ENCODE measurements around the gene CRYBA1. TPM values are rescaled to one million over a fixed set of nuclear protein-coding genes. Genes with fewer than 3 reads are reported as not detected.

Gene CRYBA1
- total RNA-seq, 2 experiments from 2014 or later: not detected

GRCh38 chr17:29240477-29240876 is 6.2 kb upstream of the CRYBA1 start:
- Mint-ChIP-seq H3K27me3 (no peaks in the 10 kb centered on the region), H3K9me3 (no peaks in the 10 kb centered on the region), H3K4me1 (ENCODE audit: low read depth) (peaks cover 15% of the 10 kb centered on the region), H3K27ac (no peak overlapping the region), H3K36me3 (no peaks in the 10 kb centered on the region), H3K4me3 (no peak overlapping the region)
- CTCF ChIA-PET: interaction anchor here (0.7 to 2.3 kb wide), 10 partner anchors 11 to 230 kb away, joined by 3 to 11 read pairs (median 5); no protein-coding TSS in a partner anchor
- intact Hi-C loops (cut with micrococcal nuclease): no loop called here
- POLR2A ChIA-PET: interaction anchor here (0.7 to 0.9 kb wide), 3 partner anchors 17 to 50 kb away, joined by 3 read pairs; no protein-coding TSS in a partner anchor
- no peak for DNase-seq

DNA sequence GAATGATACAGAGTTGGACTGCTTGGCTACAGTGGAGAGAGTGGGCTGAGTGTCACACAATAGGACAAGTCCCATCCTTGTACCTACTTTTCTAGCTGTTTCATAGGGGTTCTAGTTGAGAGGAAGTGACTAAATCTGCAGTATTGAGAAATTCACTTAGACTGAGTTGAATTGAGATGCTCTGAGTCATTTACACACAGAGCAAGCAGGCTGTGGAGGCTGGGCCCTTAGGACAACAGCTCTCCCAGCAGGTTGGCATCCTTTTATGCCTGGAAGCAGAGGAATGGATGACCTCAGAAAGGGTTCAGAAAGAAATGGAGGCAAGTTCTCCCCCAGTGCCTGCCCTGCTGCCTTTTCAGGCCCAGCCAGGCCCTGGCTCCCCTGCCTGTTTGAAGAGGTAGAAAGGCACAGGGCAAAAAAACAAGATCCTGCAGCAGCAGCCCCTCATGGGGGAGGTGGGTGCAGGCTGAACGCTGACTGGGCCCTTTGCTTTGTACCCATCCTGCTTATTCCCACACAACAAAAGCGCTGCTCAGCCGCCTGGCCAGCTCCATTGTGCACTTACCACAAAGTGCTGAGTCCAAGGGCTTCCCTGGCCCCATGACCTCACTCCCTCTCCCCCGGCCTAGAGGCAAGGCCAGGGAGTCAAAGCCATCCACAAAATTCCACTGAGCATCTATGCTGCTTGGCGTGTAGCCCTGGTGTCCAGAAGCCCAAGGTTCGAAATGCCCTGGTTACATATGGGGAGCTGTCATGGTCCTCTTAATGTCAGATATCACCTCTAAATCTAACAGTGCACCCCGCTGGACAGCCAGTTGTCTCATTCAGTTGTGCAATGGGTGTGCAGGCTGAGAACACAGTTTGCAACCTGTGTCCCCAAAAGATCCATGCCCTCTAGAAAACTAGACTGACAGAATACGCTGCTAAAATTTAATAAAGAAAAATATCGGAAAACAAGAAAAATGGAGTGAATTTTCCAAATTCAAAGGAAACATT is 5.4 kb upstream of the CRYBA1 start:
- ChIA-PET CTCF (interaction anchor here (0.7 to 2.3 kb wide), 11 partner anchors 10 to 231 kb away, joined by 3 to 11 read pairs (median 5); no protein-coding TSS in a partner anchor), POLR2A (interaction anchor here (0.7 to 0.9 kb wide), 4 partner anchors 16 to 50 kb away, joined by 3 read pairs; no protein-coding TSS in a partner anchor)
- no peaks in the 10 kb centered on the region for H3K36me3 Mint-ChIP-seq
- DNase-seq: peak; percentile 58
- intact Hi-C loops (cut with micrococcal nuclease): no loop called here
- H3K27me3 Mint-ChIP-seq: no peaks in the 10 kb centered on the region
- peak overlapping the region; percentile 23 for H3K27ac Mint-ChIP-seq
- no peak overlapping the region for H3K4me3 Mint-ChIP-seq
- H3K9me3 Mint-ChIP-seq: no peaks in the 10 kb centered on the region
- peaks cover 15% of the 10 kb centered on the region for H3K4me1 Mint-ChIP-seq (ENCODE audit: low read depth)

DNA sequence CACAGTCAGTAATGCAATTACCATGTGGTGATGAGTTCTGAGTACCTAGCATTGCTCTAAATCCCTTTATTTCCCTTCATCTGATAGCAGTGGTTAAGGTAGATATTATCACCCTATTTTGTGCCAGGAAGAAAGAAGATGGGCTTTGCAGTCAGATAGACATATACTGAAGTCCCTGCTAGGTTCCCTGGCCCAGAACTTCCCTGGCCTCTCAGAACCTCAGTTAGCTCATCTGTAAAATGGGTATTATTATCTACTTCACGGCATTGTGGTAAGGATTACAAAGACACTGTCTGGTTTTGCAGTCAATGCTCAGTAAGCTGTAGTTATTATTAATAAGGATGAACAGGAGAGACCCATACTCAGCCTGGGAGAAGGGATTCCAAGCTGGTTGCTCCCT is 4.6 kb upstream of the CRYBA1 start:
- no peaks in the 10 kb centered on the region for H3K9me3 Mint-ChIP-seq
- intact Hi-C loops (cut with micrococcal nuclease): no loop called here
- POLR2A ChIA-PET: interaction anchor here (0.8 kb wide), 1 partner anchor 15 kb away, joined by 3 read pairs; no protein-coding TSS in a partner anchor
- H3K36me3 Mint-ChIP-seq: no peaks in the 10 kb centered on the region
- no peak overlapping the region for H3K27ac Mint-ChIP-seq
- no peak for DNase-seq
- no peak overlapping the region for H3K4me3 Mint-ChIP-seq
- no peaks in the 10 kb centered on the region for H3K27me3 Mint-ChIP-seq
- peaks cover 15% of the 10 kb centered on the region for H3K4me1 Mint-ChIP-seq (ENCODE audit: low read depth)
- CTCF ChIA-PET: interaction anchor here (0.7 to 2.3 kb wide), 5 partner anchors 9 to 125 kb away, joined by 3 to 8 read pairs (median 4); no protein-coding TSS in a partner anchor

- CTCF ChIA-PET: interaction anchor here (0.7 to 2.1 kb wide), 5 partner anchors 13 to 126 kb away, joined by 3 to 7 read pairs (median 4); no protein-coding TSS in a partner anchor
- POLR2A ChIA-PET: no interaction called here
Observed at GRCh38 chr17:29242790-29243189, 3.9 kb upstream of the CRYBA1 start.

DNA sequence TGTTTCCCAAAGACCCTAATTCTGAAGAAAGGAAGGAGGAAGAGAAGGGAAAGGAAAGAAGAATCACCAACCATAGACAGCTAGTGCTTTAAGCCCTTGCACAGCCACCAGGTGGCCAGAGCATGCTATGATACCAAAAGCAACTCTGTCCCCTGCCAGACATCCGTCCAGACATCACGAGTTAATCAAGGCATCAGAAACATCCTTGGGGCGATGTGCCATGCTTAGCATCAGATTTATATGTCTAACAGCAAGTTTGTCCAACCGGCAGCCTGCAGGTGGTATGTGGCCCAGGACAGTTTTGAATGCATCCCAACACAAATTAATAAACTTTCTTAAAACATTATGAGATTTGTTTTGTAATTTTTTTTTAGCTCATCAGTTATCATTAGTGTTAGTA is 2.9 kb upstream of the CRYBA1 start:
- no peaks in the 10 kb centered on the region for H3K27me3 Mint-ChIP-seq
- intact Hi-C loops (cut with micrococcal nuclease): no loop called here
- H3K27ac Mint-ChIP-seq: no peak overlapping the region
- ChIA-PET POLR2A (interaction anchor here (0.6 kb wide), 1 partner anchor 95 kb away, joined by 3 read pairs; no protein-coding TSS in a partner anchor), CTCF (interaction anchor here (0.7 kb wide), 1 partner anchor 100 kb away, joined by 3 read pairs; no protein-coding TSS in a partner anchor)
- no peak for DNase-seq
- H3K4me1 Mint-ChIP-seq (ENCODE audit: low read depth): peaks cover 15% of the 10 kb centered on the region
- no peaks in the 10 kb centered on the region for H3K36me3 Mint-ChIP-seq
- H3K4me3 Mint-ChIP-seq: no peak overlapping the region
- H3K9me3 Mint-ChIP-seq: no peaks in the 10 kb centered on the region

More at GRCh38 chr17:29242790-29243189, 3.9 kb upstream of the CRYBA1 start:
- no peak for DNase-seq
- Mint-ChIP-seq H3K9me3 (no peaks in the 10 kb centered on the region), H3K36me3 (no peaks in the 10 kb centered on the region), H3K27ac (no peak overlapping the region), H3K4me1 (ENCODE audit: low read depth) (peaks cover 15% of the 10 kb centered on the region), H3K27me3 (no peaks in the 10 kb centered on the region), H3K4me3 (no peak overlapping the region)
- intact Hi-C loops (cut with micrococcal nuclease): no loop called here

DNA sequence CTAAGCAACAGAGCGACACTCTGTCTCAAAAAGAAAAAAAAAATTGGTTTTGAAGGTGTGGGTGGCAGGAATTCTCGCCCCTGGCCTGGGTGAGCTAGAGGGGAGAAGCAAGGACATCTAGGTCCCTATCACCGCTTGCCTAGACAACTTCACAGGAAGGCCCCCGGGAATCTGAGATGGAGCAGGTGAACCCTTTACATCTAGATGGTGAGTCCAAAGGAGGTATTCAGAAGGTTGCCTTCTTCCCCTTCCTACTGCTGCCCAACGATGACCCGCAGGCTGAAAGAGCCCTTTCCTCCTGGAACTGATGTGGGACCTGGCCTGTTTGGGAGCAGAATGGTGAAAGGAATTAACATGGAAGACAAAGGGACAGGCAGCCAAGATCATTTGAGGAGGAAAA is 1.3 kb upstream of the CRYBA1 start:
- Mint-ChIP-seq H3K27me3 (no peaks in the 10 kb centered on the region), H3K4me1 (ENCODE audit: low read depth) (peaks cover 12% of the 10 kb centered on the region), H3K4me3 (no peak overlapping the region), H3K9me3 (no peaks in the 10 kb centered on the region), H3K36me3 (no peaks in the 10 kb centered on the region), H3K27ac (no peak overlapping the region)
- DNase-seq: no peak
- ChIA-PET POLR2A (no interaction called here), CTCF (no interaction called here)
- intact Hi-C loops (cut with micrococcal nuclease): no loop called here

GRCh38 chr17:29247219-29247618 is 560 bp downstream of the CRYBA1 start:
- CTCF ChIA-PET: no interaction called here
- Mint-ChIP-seq H3K36me3 (no peaks in the 10 kb centered on the region), H3K27ac (no peak overlapping the region)

GRCh38 chr17:29248845-29249244 is 2.2 kb downstream of the CRYBA1 start:
- peaks cover 2% of the 10 kb centered on the region for H3K36me3 Mint-ChIP-seq
- H3K9me3 Mint-ChIP-seq: no peaks in the 10 kb centered on the region
- ChIA-PET CTCF (interaction anchor here (1.3 to 2.4 kb wide), 2 partner anchors 29 to 69 kb away, joined by 3 to 10 read pairs; partner anchors contain the start of gene MYO18A), POLR2A (no interaction called here)
- no peaks in the 10 kb centered on the region for H3K27me3 Mint-ChIP-seq
- no peak overlapping the region for H3K4me3 Mint-ChIP-seq
- no peaks in the 10 kb centered on the region for H3K4me1 Mint-ChIP-seq (ENCODE audit: low read depth)
- DNase-seq: no peak
- intact Hi-C loops (cut with micrococcal nuclease): no loop called here
- H3K27ac Mint-ChIP-seq: no peak overlapping the region

More at GRCh38 chr17:29247219-29247618, 560 bp downstream of the CRYBA1 start:
- Mint-ChIP-seq H3K9me3 (no peaks in the 10 kb centered on the region), H3K4me1 (ENCODE audit: low read depth) (no peaks in the 10 kb centered on the region), H3K4me3 (no peak overlapping the region), H3K27me3 (no peaks in the 10 kb centered on the region)
- intact Hi-C loops (cut with micrococcal nuclease): no loop called here
- no peak for DNase-seq
- POLR2A ChIA-PET: no interaction called here

DNA sequence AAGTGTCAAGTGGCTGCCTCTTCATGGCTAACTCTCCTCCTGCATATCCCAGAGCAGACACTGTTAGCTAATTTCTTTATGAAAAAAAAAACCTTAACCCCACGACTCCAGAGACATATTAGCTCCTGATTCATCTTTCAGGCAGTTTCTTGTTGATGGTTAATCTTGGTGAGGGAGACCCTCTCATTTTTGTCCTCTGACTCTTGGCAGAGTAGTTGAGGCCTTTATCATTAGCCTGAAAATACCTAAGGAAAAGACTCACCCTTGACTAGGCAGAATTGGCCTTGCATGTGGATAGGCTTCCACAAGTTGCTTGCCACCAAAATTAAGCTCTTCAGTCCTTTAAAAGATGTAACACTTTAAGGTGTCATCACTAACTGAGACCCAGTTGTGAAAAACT is 4.0 kb downstream of the CRYBA1 start:
- H3K9me3 Mint-ChIP-seq: no peaks in the 10 kb centered on the region
- no peak for DNase-seq
- H3K27me3 Mint-ChIP-seq: no peaks in the 10 kb centered on the region
- peaks cover 2% of the 10 kb centered on the region for H3K36me3 Mint-ChIP-seq
- ChIA-PET CTCF (interaction anchor here (0.9 to 2.5 kb wide), 10 partner anchors 9 to 133 kb away, joined by 3 to 10 read pairs (median 6); no protein-coding TSS in a partner anchor), POLR2A (interaction anchor here (0.6 kb wide), 1 partner anchor 41 kb away, joined by 3 read pairs; no protein-coding TSS in a partner anchor)
- no peak overlapping the region for H3K4me3 Mint-ChIP-seq
- intact Hi-C loops (cut with micrococcal nuclease): no loop called here
- no peak overlapping the region for H3K27ac Mint-ChIP-seq
- H3K4me1 Mint-ChIP-seq (ENCODE audit: low read depth): no peaks in the 10 kb centered on the region

DNA sequence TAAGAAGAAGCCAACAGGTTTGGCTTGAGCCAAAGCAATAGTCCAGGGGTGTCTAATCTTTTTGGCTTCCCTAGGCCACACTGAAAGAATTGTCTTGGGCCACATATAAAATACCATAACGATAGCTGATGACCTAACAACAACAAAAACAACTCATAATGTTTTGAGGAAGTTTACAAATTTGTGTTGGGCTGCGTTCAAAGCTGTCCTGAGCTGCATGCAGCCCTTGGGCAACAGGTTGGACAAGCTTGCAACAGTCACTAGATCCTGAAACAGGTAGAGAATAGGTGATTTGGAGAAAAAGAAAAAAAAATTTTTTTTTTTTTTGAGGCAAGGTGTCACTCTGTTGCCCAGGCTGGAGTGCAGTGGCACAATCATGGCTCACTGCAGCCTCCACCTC is 4.5 kb downstream of the CRYBA1 start:
- no peaks in the 10 kb centered on the region for H3K27me3 Mint-ChIP-seq
- intact Hi-C loops (cut with micrococcal nuclease): no loop called here
- ChIA-PET POLR2A (interaction anchor here (0.6 kb wide), 1 partner anchor 41 kb away, joined by 3 read pairs; no protein-coding TSS in a partner anchor), CTCF (interaction anchor here (0.9 to 2.5 kb wide), 7 partner anchors 10 to 134 kb away, joined by 3 to 8 read pairs (median 6); no protein-coding TSS in a partner anchor)
- H3K4me1 Mint-ChIP-seq (ENCODE audit: low read depth): peaks cover 4% of the 10 kb centered on the region
- peaks cover 5% of the 10 kb centered on the region for H3K36me3 Mint-ChIP-seq
- H3K9me3 Mint-ChIP-seq: no peaks in the 10 kb centered on the region
- DNase-seq: no peak
- no peak overlapping the region for H3K27ac Mint-ChIP-seq
- H3K4me3 Mint-ChIP-seq: no peak overlapping the region

- POLR2A ChIA-PET: interaction anchor here (0.5 kb wide), 1 partner anchor 864 kb away, joined by 3 read pairs; no protein-coding TSS in a partner anchor
Observed at GRCh38 chr17:29252101-29252791, 5.6 kb downstream of the CRYBA1 start.

More at GRCh38 chr17:29252101-29252791, 5.6 kb downstream of the CRYBA1 start:
- no peak for DNase-seq
- intact Hi-C loops (cut with micrococcal nuclease): no loop called here
- no peaks in the 10 kb centered on the region for H3K9me3 Mint-ChIP-seq
- H3K4me1 Mint-ChIP-seq (ENCODE audit: low read depth): peaks cover 13% of the 10 kb centered on the region
- H3K36me3 Mint-ChIP-seq: peaks cover 8% of the 10 kb centered on the region
- no peak overlapping the region for H3K27ac Mint-ChIP-seq
- H3K4me3 Mint-ChIP-seq: no peak overlapping the region
- CTCF ChIA-PET: interaction anchor here (1.8 to 2.5 kb wide), 4 partner anchors 11 to 107 kb away, joined by 5 to 8 read pairs (median 6); no protein-coding TSS in a partner anchor
- no peaks in the 10 kb centered on the region for H3K27me3 Mint-ChIP-seq
